ENCODE results near the gene TMEM140. TPM values are rescaled to one million over a fixed set of nuclear protein-coding genes. Genes with fewer than 3 reads are reported as not detected.
"Not testable (repeated sequence)": the region's sequence is repeated elsewhere in the genome, so short reads cannot be mapped to it uniquely, and the experiment has no call there.

TMEM140 gene
- total RNA-seq, 1 donor from 2014 or later: 76.1 TPM

DNA sequence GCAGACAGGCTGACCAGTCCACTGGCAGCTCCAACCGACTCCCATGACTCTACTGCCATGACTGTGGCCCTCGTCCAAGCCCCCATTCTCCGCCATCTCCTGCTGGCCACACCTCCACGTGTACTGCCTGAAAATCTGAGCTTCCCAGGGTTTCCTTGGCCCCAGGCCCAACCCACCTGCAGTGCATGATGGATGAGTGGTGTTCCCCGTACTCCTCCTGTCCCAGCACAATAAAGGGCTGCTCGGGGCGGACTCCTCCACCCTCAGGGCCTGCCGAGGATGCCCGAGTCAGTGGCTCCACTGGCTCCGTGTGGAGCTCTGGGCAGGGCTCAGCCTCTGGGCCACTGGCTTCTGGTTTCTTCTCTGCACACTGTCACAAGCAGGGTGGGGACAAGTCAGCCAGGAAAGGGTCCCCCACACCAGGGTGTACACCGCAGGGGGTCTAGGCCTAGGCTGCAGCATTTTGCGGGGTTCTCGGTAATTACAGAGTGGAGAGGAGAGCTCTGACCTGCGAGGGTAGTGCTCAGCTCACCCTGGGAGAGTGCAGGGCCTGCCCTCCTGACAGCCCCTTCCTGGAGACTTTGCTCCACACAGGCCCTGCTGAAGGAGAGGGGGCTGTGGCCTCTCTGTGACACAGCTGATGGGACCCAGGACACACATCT lies 48.2 kb downstream of the TMEM140 start:
- no peak for DNase-seq

DNA sequence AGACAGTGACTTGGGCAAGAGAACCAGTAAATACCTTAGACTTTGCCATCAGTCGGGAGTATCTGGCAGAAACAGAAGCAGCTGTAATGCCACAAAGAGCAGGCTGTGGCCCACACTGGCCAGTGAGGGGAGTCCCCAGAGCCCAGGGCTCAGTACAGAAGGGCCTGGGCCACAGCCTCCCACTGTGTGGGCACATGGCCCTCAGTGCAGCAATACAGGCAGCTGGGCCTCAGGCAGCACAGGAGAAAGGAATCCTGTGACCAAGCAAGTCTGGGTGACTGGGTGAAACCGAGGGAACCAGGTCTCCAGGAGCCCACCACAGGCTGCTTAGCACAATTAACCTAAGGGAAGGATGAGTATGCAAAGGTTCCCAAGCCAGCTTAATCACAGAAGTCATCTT lies 49.5 kb downstream of the TMEM140 start:
- no peak for DNase-seq

- no peak for DNase-seq
Measured at GRCh38 chr7:135197906-135198655, 50.2 kb downstream of the TMEM140 start.

DNA sequence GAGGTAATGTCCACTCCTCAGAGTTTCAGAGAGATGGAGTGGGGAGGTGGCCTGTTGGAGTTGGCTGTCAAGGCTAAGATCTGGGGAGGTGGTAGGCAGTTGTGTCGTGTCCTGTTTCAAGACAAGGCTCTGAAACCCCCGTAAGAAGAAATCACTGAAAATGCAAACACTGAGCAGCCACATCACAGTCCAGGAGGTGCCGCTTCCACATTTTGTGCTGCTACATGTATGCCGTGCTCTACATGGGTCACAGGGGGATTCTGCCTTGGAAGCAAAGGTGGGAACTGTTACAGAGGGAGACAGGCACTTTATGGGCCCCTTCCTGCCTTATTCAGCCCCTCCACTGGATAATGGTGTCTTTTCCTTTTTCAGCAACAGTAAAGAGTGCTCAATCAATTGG lies 51.6 kb downstream of the TMEM140 start:
- DNase-seq: no peak

DNA sequence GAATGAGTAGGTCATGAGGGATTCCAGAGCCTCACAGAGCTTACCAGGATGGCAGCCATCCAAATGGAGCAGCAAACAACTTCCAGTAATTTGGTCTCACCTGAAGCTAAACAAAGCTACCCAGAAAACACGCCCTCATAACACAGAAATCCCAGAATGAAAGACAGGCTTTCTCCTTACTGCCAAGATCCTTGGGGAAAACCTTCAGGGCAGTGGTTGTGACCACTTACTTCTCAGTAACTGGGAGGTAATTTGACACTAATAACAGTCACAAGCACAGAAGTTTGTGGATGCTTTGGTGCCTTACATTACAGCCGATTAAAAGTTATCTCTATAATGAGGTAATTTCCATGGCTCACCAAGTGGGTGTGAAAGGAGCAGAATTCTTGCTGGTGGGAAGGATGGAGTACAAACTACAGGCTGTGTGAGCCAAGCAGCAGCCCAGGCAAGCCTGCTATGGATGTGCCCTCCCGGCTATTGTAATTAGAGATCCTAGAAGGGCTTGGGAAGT lies 53.0 kb downstream of the TMEM140 start:
- no peak for DNase-seq

DNA sequence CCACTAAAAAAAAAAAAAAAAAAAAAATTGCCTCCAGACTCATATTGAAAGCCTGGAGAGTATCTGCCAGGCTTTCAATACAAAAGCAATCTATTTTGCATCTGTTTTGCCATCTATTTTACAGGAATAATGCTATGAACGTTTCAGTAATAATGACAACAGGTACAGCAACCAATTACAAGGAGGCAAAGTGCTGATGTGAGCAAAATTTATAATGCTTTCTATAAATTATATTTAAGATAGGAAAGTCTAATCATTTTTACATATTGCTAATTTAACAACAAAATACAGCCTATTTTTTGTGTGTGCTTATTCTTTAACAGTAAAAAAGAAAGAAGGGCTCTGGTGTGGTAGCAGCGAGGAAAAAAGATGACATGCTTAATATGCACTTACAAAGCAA lies 53.5 kb downstream of the TMEM140 start:
- no peak for DNase-seq

DNA sequence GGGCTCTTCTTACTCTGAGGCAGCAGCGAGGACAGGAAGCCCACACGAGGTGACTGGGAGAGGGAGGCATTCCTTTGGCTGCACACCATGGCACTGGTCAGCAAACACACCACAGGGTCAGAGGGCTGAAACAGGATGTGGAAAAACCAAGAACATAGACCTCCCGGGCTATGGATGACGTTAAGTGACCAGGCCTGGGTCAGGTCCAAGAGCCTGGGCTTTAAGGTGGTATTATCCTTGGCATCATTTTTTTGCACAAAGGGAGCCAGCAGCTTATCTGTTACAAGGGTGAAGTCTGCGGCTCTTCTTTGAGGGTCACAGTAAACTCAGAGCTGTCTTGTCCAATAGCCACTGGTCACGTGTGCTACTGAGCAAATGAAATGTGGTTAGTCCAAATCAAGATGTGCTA lies 56.5 kb downstream of the TMEM140 start:
- DNase-seq: peak; percentile 17

DNA sequence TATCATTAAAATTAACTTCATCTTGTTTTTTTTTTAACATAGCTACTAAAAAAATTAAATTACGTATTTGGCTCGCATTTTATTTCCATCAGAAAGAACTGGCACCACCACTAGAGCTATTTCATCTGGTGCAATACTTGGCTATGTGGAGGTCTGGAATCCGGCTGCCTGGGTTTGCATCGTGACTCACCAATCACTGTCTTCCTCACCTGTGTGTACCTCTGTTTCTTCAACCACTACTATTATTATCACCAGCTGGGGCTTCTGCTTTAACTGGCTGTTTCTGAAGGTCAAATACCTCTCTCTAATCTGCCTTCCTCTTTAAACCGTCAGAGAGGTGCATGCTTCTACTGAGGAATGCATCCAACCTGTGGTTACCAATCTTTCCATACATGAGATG lies 57.0 kb downstream of the TMEM140 start:
- DNase-seq: no peak

- no peak for DNase-seq
Measured at GRCh38 chr7:135205850-135206249, 58.0 kb downstream of the TMEM140 start.

DNA sequence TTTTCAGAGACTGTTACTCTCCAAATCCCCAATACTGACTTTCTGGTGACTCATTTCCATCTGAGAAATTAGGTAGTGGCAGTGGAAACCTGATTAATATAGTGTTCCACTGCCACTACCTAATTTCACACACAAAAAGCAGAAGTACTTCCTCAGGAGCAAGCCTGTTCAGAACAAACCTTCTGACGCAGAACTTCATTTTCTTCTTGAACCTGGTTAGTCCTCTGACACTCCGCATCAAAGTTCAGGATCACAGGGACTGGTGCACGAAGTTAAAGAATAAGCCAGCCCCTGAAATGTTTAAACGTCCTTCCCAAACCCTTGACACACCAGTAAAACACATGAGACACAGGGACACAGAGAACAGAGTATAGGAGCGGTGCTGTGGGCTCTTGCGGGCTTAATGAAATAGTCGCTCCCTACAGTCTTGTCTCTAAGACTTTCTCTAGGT lies 59.1 kb downstream of the TMEM140 start:
- DNase-seq: no peak

DNA sequence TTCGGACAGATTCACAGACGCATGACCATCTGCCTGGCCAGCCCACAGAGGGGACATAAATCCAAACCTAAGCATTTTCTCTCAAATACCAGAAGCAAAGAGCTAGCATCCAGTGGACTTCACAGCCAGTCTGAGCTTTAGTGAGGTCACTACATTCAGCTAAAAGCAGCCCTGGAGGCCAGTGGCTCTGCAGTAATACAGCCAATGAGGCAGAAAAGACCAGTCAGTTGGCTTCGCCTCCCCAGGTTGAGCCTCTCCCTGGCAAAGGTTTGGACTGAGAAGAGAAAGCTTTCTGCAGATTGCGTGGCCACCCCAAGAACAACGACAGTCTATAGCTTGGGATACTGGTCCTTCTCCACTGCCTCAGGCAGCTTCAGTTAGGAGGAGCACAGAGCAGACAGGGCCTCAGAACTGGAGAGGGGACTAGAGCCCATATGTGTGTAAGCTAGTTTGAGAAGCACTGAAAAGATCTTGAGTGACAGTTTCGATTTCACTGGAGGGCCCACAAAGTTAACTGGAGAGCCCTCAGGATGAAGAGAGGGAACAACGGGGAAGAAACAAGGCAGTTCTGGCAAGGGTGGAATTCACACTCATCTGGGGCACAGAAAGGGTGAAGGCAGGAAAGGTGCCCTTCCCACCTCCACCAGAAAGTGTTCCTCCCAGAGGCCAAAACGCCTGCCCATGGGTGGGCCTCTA lies 59.7 kb downstream of the TMEM140 start:
- no peak for DNase-seq

DNA sequence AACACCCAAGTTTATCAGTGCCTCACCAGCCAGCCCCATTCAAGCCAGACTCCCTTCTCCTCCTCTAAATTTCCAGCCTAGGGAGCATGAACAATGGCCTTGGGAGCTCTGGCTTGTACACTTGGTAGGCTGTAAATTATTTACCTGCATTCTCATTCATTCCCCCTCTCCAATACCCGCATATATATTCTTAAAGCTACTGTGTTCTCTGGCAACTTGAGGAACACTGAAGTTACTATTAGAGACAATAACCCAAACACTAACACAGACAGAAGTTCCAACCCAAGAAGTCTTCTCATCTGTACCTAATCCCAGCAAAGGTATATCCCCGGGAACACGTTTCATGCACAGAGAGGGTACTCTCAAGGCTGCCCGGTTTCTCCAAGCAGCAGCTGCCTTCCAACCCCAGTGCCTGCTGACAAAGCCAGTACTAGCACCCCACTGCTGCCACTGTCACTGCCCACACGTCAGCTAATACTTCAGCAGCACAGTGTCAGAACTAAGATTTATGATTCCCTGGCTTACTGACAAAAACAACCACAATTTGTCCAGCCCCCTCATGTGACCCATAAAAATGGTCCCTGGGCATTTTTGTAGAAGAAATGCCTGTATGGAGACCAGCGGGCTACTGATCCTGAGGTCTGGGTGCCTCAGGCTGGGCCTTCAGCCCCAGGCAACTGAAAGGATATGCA lies 60.4 kb downstream of the TMEM140 start:
- no peak for DNase-seq

DNA sequence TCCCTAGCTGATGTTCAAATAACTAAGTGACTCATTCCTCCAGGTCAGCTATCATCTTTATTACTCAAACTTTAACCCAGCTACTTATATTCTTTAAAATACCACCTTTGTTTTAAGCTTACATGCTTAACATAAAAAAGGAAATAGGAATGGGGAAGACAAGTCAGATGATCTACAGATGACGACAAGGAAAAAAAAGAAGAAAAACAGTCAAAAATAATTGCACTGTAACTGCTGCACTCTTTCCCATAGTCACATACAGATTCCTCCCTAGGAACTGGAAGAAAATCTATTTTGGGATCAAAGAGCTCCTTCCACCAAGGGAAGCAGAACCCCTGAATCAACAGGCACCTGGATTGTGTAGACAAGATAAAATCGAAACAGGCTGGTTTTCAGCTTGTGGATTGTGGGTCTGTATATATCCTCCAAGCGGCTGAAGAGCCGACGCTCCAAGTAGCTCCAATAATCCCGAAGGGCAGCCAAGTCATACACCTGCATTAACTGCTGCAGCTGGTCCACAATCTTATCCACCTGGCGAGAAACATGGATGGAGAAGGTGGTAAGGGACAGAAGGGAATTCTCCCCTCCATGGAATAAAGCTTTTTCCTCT lies 61.5 kb downstream of the TMEM140 start:
- no peak for DNase-seq

DNA sequence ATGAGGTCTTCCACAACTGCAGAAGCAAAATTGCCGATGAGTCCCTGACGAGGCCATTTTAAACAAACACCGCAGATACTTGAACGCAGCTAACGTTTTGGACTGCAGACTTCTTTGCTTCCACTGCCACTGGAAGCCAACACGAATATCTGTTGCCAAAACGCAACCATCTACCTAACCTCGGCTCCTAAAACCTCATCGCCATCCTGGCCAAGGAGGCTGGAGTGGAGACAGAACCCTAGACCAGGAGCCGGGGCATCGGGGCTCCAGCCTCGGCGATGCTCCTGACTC lies 63.0 kb downstream of the TMEM140 start:
- peak; percentile 40 for DNase-seq

DNA sequence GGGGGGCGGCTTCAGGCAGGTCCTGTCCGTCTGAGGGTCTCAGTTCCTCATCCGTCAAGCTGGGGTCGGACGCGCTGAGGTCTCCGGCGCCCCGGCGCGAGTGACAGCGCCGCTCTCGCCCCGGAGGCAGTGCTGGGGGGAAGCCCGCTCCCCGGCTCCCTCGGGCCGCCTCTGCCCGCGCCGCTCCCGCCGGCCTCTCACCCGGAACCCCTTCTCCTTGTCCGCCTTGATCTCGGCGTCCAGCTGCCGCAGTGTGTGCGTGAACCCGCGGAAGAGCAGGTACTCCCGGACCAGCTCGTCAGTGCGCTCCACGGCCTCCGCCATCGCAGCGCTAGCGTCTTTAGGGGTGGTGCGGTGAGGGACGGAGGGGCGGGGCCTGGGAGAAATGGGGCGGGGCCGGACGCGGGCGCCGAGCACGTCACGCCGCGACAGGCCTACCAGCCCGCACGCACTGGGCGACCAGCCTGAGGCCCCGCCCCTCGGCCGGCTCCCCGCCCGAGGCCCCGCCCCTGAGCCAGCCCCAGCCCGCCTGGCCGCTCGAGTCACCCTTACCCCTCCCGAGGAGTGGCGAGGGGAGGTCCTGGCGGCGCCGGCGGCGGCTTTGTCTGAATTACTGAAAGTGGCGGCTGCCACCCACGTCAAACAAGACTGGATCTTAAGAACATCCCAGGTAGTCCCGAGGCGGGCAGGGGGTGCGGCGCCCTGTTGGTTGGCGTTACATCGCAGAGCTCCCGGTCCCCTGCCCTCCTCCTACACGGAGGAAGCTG lies 63.5 kb downstream of the TMEM140 start, which contains the start of gene WDR91:
Gene WDR91, minus strand, starts transcription at position 348 of the 767 bp plus-strand sequence. Its CDS starts 24 bp downstream, at position 324.
- peak; percentile 95 for DNase-seq

DNA sequence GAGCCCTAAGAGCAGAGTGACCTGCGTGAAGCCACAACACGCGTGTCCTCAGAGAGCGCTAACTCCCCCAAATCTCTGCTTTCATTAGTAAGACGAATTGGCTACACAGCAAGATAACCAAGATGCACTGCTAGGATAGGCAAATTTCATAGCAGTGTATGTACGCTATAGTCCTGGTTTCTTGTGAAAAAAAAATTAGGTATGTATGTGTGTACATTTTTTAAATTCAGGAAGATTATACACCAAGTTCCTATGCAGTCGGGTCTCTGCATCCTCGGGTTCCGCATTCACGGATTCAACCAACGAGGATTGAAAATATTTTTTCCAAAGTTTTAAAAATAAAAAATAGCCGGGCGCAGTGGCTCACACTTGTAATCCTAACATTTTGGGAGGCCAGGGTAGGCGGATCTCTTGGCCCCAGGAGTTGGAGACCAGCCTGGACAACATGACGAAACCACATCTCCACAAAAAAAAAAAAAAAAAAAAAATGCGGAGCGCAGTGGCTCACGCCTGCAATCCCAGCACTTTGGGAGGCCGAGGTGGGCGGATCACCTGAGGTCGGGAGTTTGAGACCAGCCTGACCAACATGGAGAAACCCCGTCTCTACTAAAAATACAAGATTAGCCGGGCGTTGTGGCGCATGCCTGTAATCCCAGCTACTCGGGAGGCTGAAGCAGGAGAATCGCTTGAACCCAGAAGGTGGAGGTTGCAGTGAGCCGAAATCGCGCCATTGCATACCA lies 64.2 kb downstream of the TMEM140 start:
- DNase-seq: not testable (repeated sequence)

GRCh38 chr7:135213831-135214230 lies 66.0 kb downstream of the TMEM140 start:
- DNase-seq: no peak

DNA sequence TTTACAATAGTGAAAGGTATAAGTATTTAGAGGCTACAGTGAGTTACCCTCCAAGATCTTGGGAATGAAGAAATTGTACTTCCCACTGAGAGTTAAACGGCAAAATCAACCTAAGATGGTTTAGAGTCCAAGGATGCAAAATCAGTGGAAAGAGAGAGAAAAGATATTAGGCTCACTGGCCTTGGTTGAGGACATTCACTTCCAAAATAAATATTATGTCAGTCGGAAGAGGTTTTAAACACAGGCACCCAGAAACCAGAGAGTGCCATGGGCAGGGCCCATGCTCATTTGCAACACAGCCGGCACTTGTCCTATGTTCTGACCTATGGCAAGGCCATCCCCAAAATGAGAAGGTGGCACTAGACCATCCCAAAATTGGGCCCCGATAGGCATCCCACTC lies 67.3 kb downstream of the TMEM140 start:
- DNase-seq: no peak

DNA sequence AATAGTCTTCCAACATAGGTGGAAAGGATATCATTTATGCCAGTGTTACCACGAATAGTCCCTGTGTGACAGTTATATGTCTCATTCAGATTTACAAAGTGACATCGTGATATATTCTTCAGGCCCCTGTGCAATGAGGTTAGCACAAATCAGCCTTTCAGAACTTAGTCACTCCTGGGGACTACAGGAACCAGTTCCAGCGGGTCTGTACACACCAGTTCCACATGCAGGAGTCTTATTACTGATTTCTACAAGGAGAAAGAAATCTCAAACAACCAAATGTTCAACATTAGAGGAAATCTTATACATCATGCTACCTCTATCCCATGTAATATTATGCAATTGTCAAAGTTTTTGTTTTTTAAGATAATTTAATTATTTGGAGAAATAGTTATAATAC lies 67.8 kb downstream of the TMEM140 start:
- DNase-seq: no peak
